ENCODE measurements around the gene FHIT.

GRCh38 chr3:60809857-60810610, 441.2 kb downstream of the FHIT start:
- TF ChIP-seq CTCF (IDR thresholded peaks at IDR 0.05; ENCODE audit: low read depth, low read length): no peak
- TF ChIP-seq EZH2phosphoT487 (IDR thresholded peaks at IDR 0.05; ENCODE audit: low read depth): no peak
